Cardiac muscle cell (in vitro differentiated cells and primary cell): ENCODE measurements around the gene MSX2. TPM values are rescaled to one million over a fixed set of nuclear protein-coding genes. Genes with fewer than 3 reads are reported as not detected.

ENCODE experiments used
- DNase-seq, 2 donors: peaks; one replicate each; pipeline versions ENCODE4 v3.0.0 to v3.0.0-alpha.2; 2010 to 2017; ENCODE audit warnings: low read depth in 1 of 2, low spot score in 1 of 2
- H3K27ac ChIP-seq: fragments of 200-600 bp; sonication (generic); 2 replicates; pipeline ENCODE4 v1.5.1; 2016
- H3K27me3 ChIP-seq: fragments of 200-600 bp; sonication (generic); 2 replicates; pipeline ENCODE4 v1.6.0; 2016; ENCODE audit warnings: control low read depth
- H3K36me3 ChIP-seq: fragments of 200-600 bp; sonication (generic); 2 replicates; pipeline ENCODE4 v1.5.1; 2016; ENCODE audit warnings: control low read depth
- H3K4me1 ChIP-seq: fragments of 200-600 bp; sonication (generic); 2 replicates; pipeline ENCODE4 v1.8.1; 2017; ENCODE audit warnings: low read depth, mild to moderate bottlenecking, mixed run types
- H3K4me3 ChIP-seq: fragments of 200-600 bp; sonication (generic); 2 replicates; pipeline ENCODE4 v1.5.1; 2016; ENCODE audit warnings: mild to moderate bottlenecking
- H3K9me3 ChIP-seq: fragments of 200-600 bp; sonication (generic); 2 replicates; pipeline ENCODE4 v1.5.1; 2017; ENCODE audit warnings: low read depth, mild to moderate bottlenecking, control low read depth
- CTCF ChIP-seq: IDR thresholded peaks from 2 replicates; pipeline ENCODE4 v1.5.1; 2012; ENCODE audit warnings: low read depth, mild to moderate bottlenecking, low read length
- polyA plus RNA-seq: library from polyadenylated mRNA; unstranded; fragments of >200 nt; fragmentation: Nextera tagmentation; extraction: Ambion mirVana; gene quantifications from 2 replicates; pipeline ENCODE4 v1.2.1, GENCODE V29; 2016
- total RNA-seq: library from RNA; depleted of rRNA; stranded (reverse); fragments of >200 nt; gene quantifications from 2 replicates; pipeline ENCODE4 v1.2.3, GENCODE V29; 2016

The MSX2 gene
- total and polyA plus RNA-seq, 2 experiments from 2014 or later = 104 to 123 TPM

- Histone ChIP-seq H3K4me3 (no peak overlapping the region), H3K27ac (no peak overlapping the region), H3K4me1 (no peaks in the 10 kb centered on the region), H3K36me3 (no peaks in the 10 kb centered on the region), H3K9me3 (no peaks in the 10 kb centered on the region), H3K27me3 (no peaks in the 10 kb centered on the region)
- no peak for TF ChIP-seq CTCF
- no peak for DNase-seq
Measured at GRCh38 chr5:174707671-174708070, 16.7 kb upstream of the MSX2 start.

- Histone ChIP-seq H3K4me1 (no peaks in the 10 kb centered on the region), H3K36me3 (no peaks in the 10 kb centered on the region), H3K4me3 (no peak overlapping the region), H3K9me3 (no peaks in the 10 kb centered on the region), H3K27me3 (no peaks in the 10 kb centered on the region), H3K27ac (no peak overlapping the region)
- DNase-seq = no peak
- TF ChIP-seq CTCF = no peak
Measured at GRCh38 chr5:174708476-174709207, 15.7 kb upstream of the MSX2 start.

DNA sequence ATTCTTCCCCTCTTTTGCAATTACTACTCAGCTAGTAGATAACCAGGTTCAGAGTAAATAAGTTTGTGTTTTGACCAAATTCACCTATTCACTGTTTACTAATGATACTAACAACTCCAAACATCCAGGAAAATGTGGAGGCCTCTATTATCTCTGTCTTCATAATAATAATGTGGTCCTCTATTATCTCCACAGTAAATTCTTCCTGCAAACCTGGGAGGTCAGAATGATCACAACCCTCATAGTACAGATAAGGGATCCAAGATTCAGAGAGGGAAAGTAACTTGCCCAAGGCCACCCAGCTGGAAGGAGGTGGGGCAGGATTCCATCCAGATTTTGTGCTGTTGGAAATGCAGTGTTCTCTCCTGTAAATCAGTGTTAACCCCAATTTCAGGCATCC, 9.6 kb upstream of the MSX2 start:
- H3K4me1 ChIP-seq = peaks cover 25% of the 10 kb centered on the region
- DNase-seq = no peak
- no peaks in the 10 kb centered on the region for H3K9me3 ChIP-seq
- no peaks in the 10 kb centered on the region for H3K27me3 ChIP-seq
- no peak overlapping the region for H3K4me3 ChIP-seq
- no peak overlapping the region for H3K27ac ChIP-seq
- no peak for TF ChIP-seq CTCF
- no peaks in the 10 kb centered on the region for H3K36me3 ChIP-seq

DNA sequence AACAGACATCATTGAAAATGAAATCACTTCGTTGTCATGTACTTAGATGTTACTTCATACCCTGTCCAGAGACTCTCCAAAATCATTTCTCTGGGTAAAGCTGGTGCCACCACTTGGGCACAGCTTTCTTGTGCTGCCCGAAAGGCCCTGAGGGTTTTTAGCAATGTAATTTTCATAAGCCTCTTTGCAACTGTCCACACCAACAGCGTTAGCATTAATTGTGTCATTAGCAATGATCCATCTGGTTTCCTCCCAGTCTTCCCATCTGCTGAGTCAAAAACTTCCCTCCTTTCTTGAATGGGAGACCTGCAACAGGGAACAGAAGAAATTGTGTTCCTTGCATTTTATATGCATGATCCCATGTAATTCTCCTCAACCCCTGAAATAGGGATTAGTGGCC, 8.6 kb upstream of the MSX2 start:
- DNase-seq = no peak
- Histone ChIP-seq H3K36me3 (no peaks in the 10 kb centered on the region), H3K27me3 (no peaks in the 10 kb centered on the region), H3K4me3 (no peak overlapping the region), H3K4me1 (peaks cover 36% of the 10 kb centered on the region), H3K27ac (no peak overlapping the region), H3K9me3 (no peaks in the 10 kb centered on the region)
- TF ChIP-seq CTCF = no peak

- Histone ChIP-seq H3K9me3 (no peaks in the 10 kb centered on the region), H3K4me1 (peaks cover 50% of the 10 kb centered on the region), H3K27ac (no peak overlapping the region), H3K36me3 (no peaks in the 10 kb centered on the region), H3K4me3 (no peak overlapping the region), H3K27me3 (peaks cover 6% of the 10 kb centered on the region)
- TF ChIP-seq CTCF = no peak
- DNase-seq = no peak
Measured at GRCh38 chr5:174717826-174718455, 6.4 kb upstream of the MSX2 start.
